ENCODE results near the gene PLXDC1.

Gene PLXDC1

GRCh38 chr17:39151150-39151942 is at the start of gene PLXDC1:
PLXDC1 (minus strand) TSS chr17:39151637; CDS start chr17:39151437, 200 bp downstream.
- Histone ChIP-seq H3K27me3 (replicated peaks; ENCODE audit: insufficient read depth, low read length) (peaks cover 23% of the 10 kb centered on the region), H3F3A (ENCODE audit: insufficient read depth, low read length) (peaks cover 15% of the 10 kb centered on the region), H3K9me2 (replicated peaks; ENCODE audit: insufficient read depth, low read length) (no peaks in the 10 kb centered on the region), H3K4me3 (ENCODE audit: low read length) (peak within 1 kb of the TSS; percentile 95), H2AFZ (ENCODE audit: low read length) (peak within 1 kb of the TSS; percentile 89; the same call in 1 of the 2 replicates), H3K79me2 (ENCODE audit: low read length) (no peaks in the 10 kb centered on the region), H3K27ac (ENCODE audit: low read length) (no peak within 1 kb of the TSS), H3K36me3 (replicated peaks; ENCODE audit: insufficient read depth, low read length) (no peaks in the 10 kb centered on the region), H4K20me1 (ENCODE audit: insufficient read depth, low read length) (no peaks in the 10 kb centered on the region), H3K4me2 (ENCODE audit: low read depth, low read length) (peak within 1 kb of the TSS; percentile 94), H3K9me3 (replicated peaks; ENCODE audit: insufficient read depth, low read length) (no peaks in the 10 kb centered on the region), H3K9ac (ENCODE audit: low read length) (no peak within 1 kb of the TSS; the same call in 1 of the 2 replicates), H3K4me1 (ENCODE audit: low read length) (peaks cover 6% of the 10 kb centered on the region)
- TF ChIP-seq CTCF (IDR thresholded peaks at IDR 0.05; ENCODE audit: low read length) (no peak), EZH2 (optimal IDR thresholded peaks at IDR 0.05; ENCODE audit: low read depth, low read length) (no peak), EZH2phosphoT487 (IDR thresholded peaks at IDR 0.05; ENCODE audit: low read length) (no peak)
- DNase-seq = no peak

GRCh38 chr17:39200957-39201510 is 49.6 kb upstream of the PLXDC1 start:
- Histone ChIP-seq H2AFZ (ENCODE audit: low read length) (no peak overlapping the region), H3K9me2 (replicated peaks; ENCODE audit: insufficient read depth, low read length) (no peaks in the 10 kb centered on the region), H3K4me3 (ENCODE audit: low read length) (peak overlapping the region; percentile 94), H4K20me1 (ENCODE audit: insufficient read depth, low read length) (peaks cover 11% of the 10 kb centered on the region), H3K4me2 (ENCODE audit: low read depth, low read length) (peak overlapping the region; percentile 91), H3K9ac (ENCODE audit: low read length) (peak overlapping the region; percentile 99), H3K27ac (ENCODE audit: low read length) (peak overlapping the region; percentile 89), H3K27me3 (replicated peaks; ENCODE audit: insufficient read depth, low read length) (no peaks in the 10 kb centered on the region), H3K4me1 (ENCODE audit: low read length) (peaks cover 9% of the 10 kb centered on the region), H3F3A (ENCODE audit: insufficient read depth, low read length) (peaks cover 72% of the 10 kb centered on the region), H3K79me2 (ENCODE audit: low read length) (peaks cover 34% of the 10 kb centered on the region), H3K9me3 (replicated peaks; ENCODE audit: insufficient read depth, low read length) (no peaks in the 10 kb centered on the region), H3K36me3 (replicated peaks; ENCODE audit: insufficient read depth, low read length) (peaks cover 19% of the 10 kb centered on the region)
- TF ChIP-seq CTCF (IDR thresholded peaks at IDR 0.05; ENCODE audit: low read length) (no peak), EZH2phosphoT487 (IDR thresholded peaks at IDR 0.05; ENCODE audit: low read length) (no peak), EZH2 (optimal IDR thresholded peaks at IDR 0.05; ENCODE audit: low read depth, low read length) (no peak)
- DNase-seq = peak; percentile 11

- Histone ChIP-seq H3K36me3 (replicated peaks; ENCODE audit: insufficient read depth, low read length) (peaks cover 19% of the 10 kb centered on the region), H4K20me1 (ENCODE audit: insufficient read depth, low read length) (peaks cover 11% of the 10 kb centered on the region)
Observed at GRCh38 chr17:39200070-39200879, 48.8 kb upstream of the PLXDC1 start, which contains the start of gene RPL19. RPL19 (plus strand) TSS chr17:39200283; CDS start chr17:39200345, 62 bp downstream.

More at GRCh38 chr17:39200070-39200879, 48.8 kb upstream of the PLXDC1 start, which contains the start of gene RPL19:
- no peak for TF ChIP-seq CTCF (IDR thresholded peaks at IDR 0.05; ENCODE audit: low read length)
- TF ChIP-seq EZH2phosphoT487 (IDR thresholded peaks at IDR 0.05; ENCODE audit: low read length) = no peak
- TF ChIP-seq EZH2 (optimal IDR thresholded peaks at IDR 0.05; ENCODE audit: low read depth, low read length) = no peak
- Histone ChIP-seq H3K4me1 (ENCODE audit: low read length) (peaks cover 16% of the 10 kb centered on the region), H2AFZ (ENCODE audit: low read length) (peak within 1 kb of the TSS; percentile 81), H3K79me2 (ENCODE audit: low read length) (peaks cover 42% of the 10 kb centered on the region), H3K4me3 (ENCODE audit: low read length) (peak within 1 kb of the TSS; percentile 94), H3K27me3 (replicated peaks; ENCODE audit: insufficient read depth, low read length) (no peaks in the 10 kb centered on the region), H3K4me2 (ENCODE audit: low read depth, low read length) (peak within 1 kb of the TSS; percentile 91), H3F3A (ENCODE audit: insufficient read depth, low read length) (peaks cover 72% of the 10 kb centered on the region), H3K27ac (ENCODE audit: low read length) (peak within 1 kb of the TSS; percentile 89), H3K9ac (ENCODE audit: low read length) (peak within 1 kb of the TSS; percentile 99), H3K9me3 (replicated peaks; ENCODE audit: insufficient read depth, low read length) (no peaks in the 10 kb centered on the region), H3K9me2 (replicated peaks; ENCODE audit: insufficient read depth, low read length) (no peaks in the 10 kb centered on the region)
- peak; percentile 22 for DNase-seq
